DMS53 treated with DMSO at 0.1 percent for 48 hours (cell line): ENCODE data around the gene UGT2B11.
"Not testable (repeated sequence)": the region's sequence is repeated elsewhere in the genome, so short reads cannot be mapped to it uniquely, and the experiment has no call there.

ENCODE experiments used
- DNase-seq: peaks from one replicate; lab custom pipeline; 2025; ENCODE audit not compliant: unreplicated experiment; lab: John Stamatoyannopoulos, UW

The UGT2B11 gene

DNA sequence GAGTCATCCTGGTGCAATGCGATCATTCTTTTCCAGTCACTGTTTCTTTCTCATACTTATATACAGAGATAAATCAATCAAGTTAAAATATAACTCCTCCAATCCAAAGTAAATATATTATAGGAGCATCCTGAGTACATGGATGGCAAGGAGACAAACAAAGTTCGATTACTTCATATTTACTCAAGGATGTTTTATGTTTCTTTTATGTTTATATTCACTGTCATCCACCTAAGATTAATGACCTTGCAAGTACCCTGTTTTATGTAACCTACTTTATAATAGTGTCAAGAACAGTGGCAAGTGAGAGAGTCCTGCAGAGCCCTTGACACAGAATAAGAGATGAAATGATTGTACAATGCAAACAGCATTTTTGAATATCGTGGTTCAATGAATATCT, at the start of gene UGT2B11:
Gene UGT2B11, minus strand, starts transcription at position 33 of the 400 bp plus-strand sequence. Its CDS starts 26 bp downstream, at position 7.
- DNase-seq: peak; percentile 32

- not testable (repeated sequence) for DNase-seq
Observed at GRCh38 chr4:69253147-69253772, 38.7 kb upstream of the UGT2B11 start.

DNA sequence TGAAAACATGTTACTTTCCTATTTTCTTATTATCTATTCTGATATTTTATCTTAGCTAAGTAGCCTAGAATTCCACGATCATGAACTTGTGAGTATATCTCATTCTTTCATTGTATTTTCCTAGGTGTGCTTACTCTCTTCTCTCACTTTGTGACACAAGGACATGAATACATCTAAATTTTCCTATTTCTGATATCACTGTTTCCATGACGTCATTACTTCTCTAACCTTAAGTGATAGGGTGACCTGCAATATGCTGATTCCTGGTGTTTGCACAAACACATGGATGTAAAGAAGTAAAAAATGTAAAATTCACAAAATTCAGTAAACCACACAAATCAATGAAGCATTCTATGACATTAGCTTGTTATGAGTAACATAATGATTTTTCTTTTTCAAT, 36.3 kb upstream of the UGT2B11 start:
- DNase-seq: not testable (repeated sequence)

GRCh38 chr4:69242562-69243240, 28.2 kb upstream of the UGT2B11 start:
- not testable (repeated sequence) for DNase-seq

- DNase-seq: not testable (repeated sequence)
Observed at GRCh38 chr4:69241746-69242145, 27.2 kb upstream of the UGT2B11 start.

DNA sequence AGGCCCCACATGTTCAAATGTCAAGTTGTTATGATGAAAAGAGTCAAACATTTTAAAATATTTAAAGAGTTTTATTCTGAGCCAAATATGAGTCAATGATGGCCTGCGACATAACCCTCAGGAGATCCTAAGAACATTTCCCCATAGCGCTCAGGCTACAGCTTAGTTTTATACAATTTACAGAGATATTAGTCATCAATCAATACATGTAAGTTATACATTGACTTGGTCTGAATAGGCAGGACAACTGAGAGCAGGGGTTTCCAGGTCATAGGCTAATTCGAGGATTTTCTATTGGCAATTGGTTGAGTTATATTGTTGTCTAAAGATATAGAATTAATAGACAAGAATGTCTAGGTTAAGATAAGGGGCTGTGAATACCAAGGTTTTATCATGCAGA, 26.2 kb upstream of the UGT2B11 start:
- not testable (repeated sequence) for DNase-seq

- no peak for DNase-seq
Observed at GRCh38 chr4:69239557-69240168, 25.1 kb upstream of the UGT2B11 start.

- no peak for DNase-seq
Observed at GRCh38 chr4:69239092-69239491, 24.5 kb upstream of the UGT2B11 start.

GRCh38 chr4:69224891-69225290, 10.3 kb upstream of the UGT2B11 start:
- no peak for DNase-seq

DNA sequence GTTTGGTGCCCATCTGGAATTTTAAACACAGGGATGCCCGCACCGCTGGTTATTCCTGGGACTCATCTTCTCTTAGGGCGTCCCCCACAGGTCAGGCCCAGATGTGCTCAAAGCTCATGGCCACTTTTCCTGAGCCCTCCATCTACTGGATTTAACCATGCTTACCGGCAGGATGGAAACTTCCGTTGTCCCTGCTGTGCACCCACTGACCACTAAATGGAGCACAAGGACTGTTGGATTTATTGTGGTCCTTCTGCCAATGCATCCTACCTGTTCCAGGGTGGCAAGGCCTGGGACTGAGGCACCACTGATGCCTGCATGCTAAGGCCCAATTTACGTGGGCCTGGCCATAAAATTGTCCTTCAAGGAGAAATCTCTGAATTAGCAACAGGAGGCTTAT, 8.7 kb upstream of the UGT2B11 start:
- not testable (repeated sequence) for DNase-seq

DNA sequence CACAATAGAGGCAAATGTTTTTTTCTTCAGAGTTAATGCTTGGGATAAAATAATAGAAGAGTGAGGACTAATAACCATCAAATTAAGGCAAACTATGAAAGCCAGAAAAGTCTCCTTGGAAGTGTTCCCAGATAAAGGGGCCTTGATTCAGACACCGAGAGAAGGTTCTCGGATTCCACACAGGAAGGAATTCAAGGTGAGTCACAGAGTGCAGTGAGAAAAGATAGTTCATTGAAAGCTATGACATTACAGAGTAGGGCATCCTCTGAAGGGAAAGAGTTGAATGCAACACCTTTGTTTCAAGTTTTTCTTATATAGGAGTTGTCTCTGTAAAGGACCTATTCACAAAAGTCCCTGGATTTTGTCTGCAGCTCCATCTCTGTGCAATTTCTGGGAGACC, 3.9 kb upstream of the UGT2B11 start:
- DNase-seq: not testable (repeated sequence)

- DNase-seq: no peak
Observed at GRCh38 chr4:69210911-69211310, 3.6 kb downstream of the UGT2B11 start.

GRCh38 chr4:69198506-69198905, 16.0 kb downstream of the UGT2B11 start:
- not testable (repeated sequence) for DNase-seq

DNA sequence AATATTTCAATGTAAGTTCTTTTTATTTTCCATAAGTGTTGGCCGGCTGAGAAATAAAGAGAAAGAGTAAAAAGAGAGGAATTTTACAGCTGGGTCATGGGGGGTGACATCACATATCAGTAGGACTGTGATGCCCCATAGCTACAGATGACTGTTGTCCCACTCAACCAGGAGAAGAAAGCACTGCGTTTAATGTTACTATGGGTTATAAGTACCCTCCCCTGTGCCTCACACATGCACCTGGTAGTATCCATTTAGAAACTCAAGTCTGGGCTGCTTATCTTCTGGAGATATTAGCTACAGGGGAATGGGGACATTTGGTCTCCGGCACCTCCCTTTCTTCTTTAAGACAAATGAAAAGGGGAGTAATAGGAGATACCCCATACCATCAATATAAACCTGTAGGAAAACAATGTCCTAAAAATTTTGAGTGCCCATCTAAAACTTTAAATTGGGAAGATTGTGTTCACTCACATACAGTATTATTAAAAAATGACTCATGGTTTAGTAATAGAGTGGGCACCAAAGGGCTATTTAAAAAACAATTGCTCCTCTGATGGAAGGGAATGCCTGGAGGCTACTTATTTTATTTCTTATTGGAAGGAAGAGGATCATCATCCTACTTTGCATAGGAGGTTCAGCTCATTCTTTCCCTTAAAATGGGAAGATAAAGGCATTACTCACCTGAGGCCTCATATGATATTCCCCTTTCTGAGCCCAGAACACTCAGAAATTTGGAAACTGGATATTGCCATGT, 18.2 kb downstream of the UGT2B11 start:
- DNase-seq: no peak

GRCh38 chr4:69194166-69194565, 20.4 kb downstream of the UGT2B11 start:
- DNase-seq: peak; percentile 4

DNA sequence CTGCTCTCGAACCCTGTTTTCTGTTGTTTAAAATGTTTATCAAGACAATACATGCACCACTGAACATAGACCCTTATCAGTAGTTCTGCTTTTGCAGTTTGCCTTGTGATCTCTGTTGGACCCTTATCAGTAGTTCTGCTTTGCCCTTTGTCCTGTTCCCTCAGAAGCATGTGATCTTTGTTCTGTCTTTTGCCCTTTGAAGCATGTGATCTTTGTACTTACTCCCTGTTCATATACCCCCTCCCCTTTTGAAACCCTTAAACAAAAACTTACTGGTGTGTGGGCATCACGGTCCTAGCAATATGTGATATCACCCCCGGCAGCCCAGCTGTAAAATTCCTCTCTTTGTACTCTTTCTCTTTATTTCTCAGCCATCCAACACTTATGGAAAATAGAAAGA, 22.6 kb downstream of the UGT2B11 start:
- DNase-seq: not testable (repeated sequence)

DNA sequence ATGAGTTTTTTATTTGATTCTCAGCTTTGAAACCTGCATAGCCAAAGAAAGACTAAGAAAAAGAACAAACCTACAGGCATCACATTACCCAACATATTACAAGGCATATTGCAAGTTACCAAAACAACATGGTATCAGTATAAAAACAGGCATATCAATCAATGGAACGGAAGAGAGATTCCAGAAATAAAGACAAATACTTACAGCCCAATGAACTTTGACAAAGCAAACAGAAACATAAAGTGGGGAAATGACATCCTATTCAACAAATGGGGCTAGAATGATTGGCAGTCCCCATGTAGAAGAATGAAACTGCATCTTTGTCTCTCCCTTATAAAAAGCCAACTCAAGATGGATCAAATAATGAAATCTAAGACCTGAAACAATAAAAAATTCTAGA, 23.9 kb downstream of the UGT2B11 start:
- not testable (repeated sequence) for DNase-seq

DNA sequence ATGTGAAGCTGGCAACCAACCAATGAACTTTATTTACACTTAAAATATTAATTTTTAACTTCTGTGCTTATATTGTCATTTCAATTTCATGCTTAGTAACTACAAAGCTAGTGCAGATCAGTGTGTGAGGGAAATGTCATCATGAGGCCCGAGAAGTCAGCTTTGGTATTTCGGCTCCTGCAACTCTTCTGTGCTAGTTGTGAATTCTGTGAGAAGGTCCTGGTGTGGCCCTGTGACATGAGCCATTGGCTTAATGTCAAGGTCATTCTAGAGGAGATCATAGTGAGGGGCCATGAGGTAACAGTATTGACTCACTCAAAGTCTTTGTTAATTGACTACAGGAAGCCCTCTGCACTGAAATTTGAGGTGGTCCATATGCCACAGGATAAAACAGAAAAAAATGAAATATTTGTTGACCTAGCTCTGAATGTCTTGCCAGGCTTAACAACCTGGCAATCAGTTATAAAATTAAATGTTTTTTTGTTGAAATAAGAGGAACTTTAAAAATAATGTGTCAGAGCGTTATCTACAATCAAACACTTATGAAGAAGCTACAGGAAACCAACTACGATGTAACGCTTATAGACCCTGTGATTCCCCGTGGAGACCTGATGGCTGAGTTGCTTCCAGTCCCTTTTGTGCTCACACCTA, 32.9 kb downstream of the UGT2B11 start:
- not testable (repeated sequence) for DNase-seq

DNA sequence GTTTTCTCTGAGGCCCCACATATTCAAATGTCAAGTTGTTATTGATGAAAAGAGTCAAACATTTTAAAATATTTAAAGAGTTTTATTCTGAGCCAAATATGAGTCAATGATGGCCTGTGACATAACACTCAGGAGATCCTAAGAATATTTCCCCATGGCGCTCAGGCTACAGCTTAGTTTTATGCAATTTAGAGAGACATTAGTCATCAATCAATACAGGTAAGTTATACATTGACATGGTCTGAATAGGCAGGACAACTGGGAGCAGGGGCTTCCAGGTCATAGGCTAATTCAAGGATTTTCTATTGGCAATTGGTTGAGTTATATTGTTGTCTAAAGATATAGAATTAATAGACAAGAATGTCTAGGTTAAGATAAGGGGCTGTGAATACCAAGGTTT, 34.7 kb downstream of the UGT2B11 start:
- not testable (repeated sequence) for DNase-seq

DNA sequence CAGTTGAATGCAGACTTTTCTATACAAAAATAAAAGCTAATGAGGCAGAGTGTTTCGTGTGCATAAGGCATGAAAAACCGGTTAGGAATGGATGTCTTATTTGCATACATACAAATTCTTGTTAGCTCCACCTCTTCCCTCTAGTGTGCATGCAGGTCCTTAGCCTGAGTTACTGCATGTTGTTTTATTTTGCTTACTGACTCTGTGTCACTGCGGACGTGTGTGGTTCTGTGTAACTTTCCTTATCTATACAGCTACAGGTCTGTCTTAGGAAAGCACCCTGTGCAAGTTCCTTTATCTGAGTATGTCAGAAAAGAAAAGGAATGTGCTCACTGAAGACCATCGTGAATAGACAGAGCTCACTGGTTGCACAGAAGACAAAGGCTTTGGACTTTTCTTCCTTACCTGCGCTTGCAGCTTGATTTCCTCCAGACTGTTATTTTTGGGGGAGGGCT, 35.8 kb downstream of the UGT2B11 start:
- DNase-seq: not testable (repeated sequence)
